ENCODE measurements around the gene ATP6V0B.

GRCh38 chr1:43981636-43982035 is 6.9 kb downstream of the ATP6V0B start:
- TF ChIP-seq ZNF280B (CRISPR knock-in tag; IDR thresholded peaks at IDR 0.05; ENCODE audit: borderline replicate concordance) (no peak), IRF1 (CRISPR knock-in tag; IDR thresholded peaks at IDR 0.05; ENCODE audit: low read depth) (no peak), HINFP (CRISPR knock-in tag; IDR thresholded peaks at IDR 0.05; ENCODE audit: low read depth) (no peak), HMG20B (CRISPR knock-in tag; conservative IDR thresholded peaks at IDR 0.05) (no peak), FOXO4 (CRISPR knock-in tag; conservative IDR thresholded peaks at IDR 0.05) (no peak), HDAC2 (CRISPR knock-in tag; IDR thresholded peaks at IDR 0.05) (no peak), ZNF256 (CRISPR knock-in tag; conservative IDR thresholded peaks at IDR 0.05) (no peak), ELF4 (CRISPR knock-in tag; IDR thresholded peaks at IDR 0.05; ENCODE audit: borderline replicate concordance) (no peak), FUBP1 (CRISPR knock-in tag; IDR thresholded peaks at IDR 0.05; ENCODE audit: borderline replicate concordance) (no peak), NCOR1 (IDR thresholded peaks at IDR 0.05; ENCODE audit: borderline replicate concordance, low read length) (no peak), EZH2 (conservative IDR thresholded peaks at IDR 0.05; ENCODE audit: low read depth, low read length) (no peak), CTCF (CRISPR knock-in tag; IDR thresholded peaks at IDR 0.05) (no peak), YY1 (IDR thresholded peaks at IDR 0.05; ENCODE audit: insufficient read depth, insufficient replicate concordance, low read depth, low read length) (no peak), ZBTB3 (CRISPR knock-in tag; IDR thresholded peaks at IDR 0.05; ENCODE audit: borderline replicate concordance, low read depth) (no peak)

All from HepG2 (cell line).